Measurements from ENCODE around the gene WDR59.

GRCh38 chr16:75024594-75024993 lies 39.7 kb upstream of the WDR59 start:
- TF ChIP-seq, protein P1, sequence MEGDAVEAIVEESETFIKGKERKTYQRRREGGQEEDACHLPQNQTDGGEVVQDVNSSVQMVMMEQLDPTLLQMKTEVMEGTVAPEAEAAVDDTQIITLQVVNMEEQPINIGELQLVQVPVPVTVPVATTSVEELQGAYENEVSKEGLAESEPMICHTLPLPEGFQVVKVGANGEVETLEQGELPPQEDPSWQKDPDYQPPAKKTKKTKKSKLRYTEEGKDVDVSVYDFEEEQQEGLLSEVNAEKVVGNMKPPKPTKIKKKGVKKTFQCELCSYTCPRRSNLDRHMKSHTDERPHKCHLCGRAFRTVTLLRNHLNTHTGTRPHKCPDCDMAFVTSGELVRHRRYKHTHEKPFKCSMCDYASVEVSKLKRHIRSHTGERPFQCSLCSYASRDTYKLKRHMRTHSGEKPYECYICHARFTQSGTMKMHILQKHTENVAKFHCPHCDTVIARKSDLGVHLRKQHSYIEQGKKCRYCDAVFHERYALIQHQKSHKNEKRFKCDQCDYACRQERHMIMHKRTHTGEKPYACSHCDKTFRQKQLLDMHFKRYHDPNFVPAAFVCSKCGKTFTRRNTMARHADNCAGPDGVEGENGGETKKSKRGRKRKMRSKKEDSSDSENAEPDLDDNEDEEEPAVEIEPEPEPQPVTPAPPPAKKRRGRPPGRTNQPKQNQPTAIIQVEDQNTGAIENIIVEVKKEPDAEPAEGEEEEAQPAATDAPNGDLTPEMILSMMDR (IDR thresholded peaks at IDR 0.05 in 4 of 5, conservative IDR thresholded peaks at IDR 0.05 in 1 of 5) = no peak
- TF ChIP-seq POLR2A (IDR thresholded peaks at IDR 0.05) = no peak

Data from gastrocnemius medialis (tissue), 4 donors.